Endothelial cell of umbilical vein (primary cell): Measurements from ENCODE around the gene SH3YL1.

Experiments used
- CTCF ChIP-seq, 2 donors: IDR thresholded peaks; 1 replicate in 1 of 2; 2 replicates in 1 of 2; pipeline ENCODE4 v1.5.1; 2011; ENCODE audit warnings: low read length in 2 of 2, mild to moderate bottlenecking in 2 of 2, moderate library complexity in 2 of 2, control low read depth in 1 of 2, inconsistent platforms in 1 of 2, low read depth in 1 of 2; ENCODE audit not compliant: insufficient read depth in 1 of 2; ENCODE audit errors: extremely low read depth in 1 of 2
- EZH2 ChIP-seq: IDR thresholded peaks from 2 replicates; pipeline ENCODE4 v1.6.1; 2012; ENCODE audit warnings: borderline replicate concordance, low read depth, mild to moderate bottlenecking, moderate library complexity, low read length, inconsistent platforms; ENCODE audit not compliant: severe bottlenecking
- FOS ChIP-seq: IDR thresholded peaks from 2 replicates; pipeline ENCODE4 v1.6.1; 2011; ENCODE audit warnings: mild to moderate bottlenecking, low read length, moderate library complexity, borderline replicate concordance; ENCODE audit not compliant: insufficient read depth
- GATA2 ChIP-seq: IDR thresholded peaks from 2 replicates; pipeline ENCODE4 v1.7.0; 2011; ENCODE audit warnings: low read depth, mild to moderate bottlenecking, moderate library complexity, mixed read lengths, low read length; ENCODE audit not compliant: insufficient read length, insufficient read depth
- MYC ChIP-seq: IDR thresholded peaks from one replicate; pipeline ENCODE4 v1.6.1; 2011; ENCODE audit warnings: mild to moderate bottlenecking, low read depth, low read length
- POLR2A ChIP-seq: IDR thresholded peaks from 2 replicates; pipeline ENCODE4 v1.6.1; 2012; ENCODE audit warnings: low read depth, mild to moderate bottlenecking, control low read depth, low read length
- POLR2AphosphoS5 ChIP-seq: IDR thresholded peaks from 2 replicates; pipeline ENCODE4 v1.6.1; 2012; ENCODE audit warnings: low read depth, mild to moderate bottlenecking, control low read depth, low read length, moderate library complexity; ENCODE audit not compliant: insufficient read depth

- no peak for TF ChIP-seq POLR2A
- no peak for TF ChIP-seq CTCF (IDR thresholded peaks at IDR 0.05; ENCODE audit: extremely low read depth in 1 of 2, insufficient read depth in 1 of 2, low read depth in 1 of 2, low read length in 2 of 2)
- TF ChIP-seq EZH2 = no peak
- no peak for TF ChIP-seq POLR2AphosphoS5
- no peak for TF ChIP-seq MYC
- TF ChIP-seq GATA2 = no peak
- TF ChIP-seq FOS = no peak
These were observed 26.0 kb downstream of the SH3YL1 start for GRCh38 chr2:237878-238277.
